Esophagus squamous epithelium (tissue), 5 donors: Measurements from ENCODE around the gene MAP2K3. TPM values are rescaled to one million over a fixed set of nuclear protein-coding genes. Genes with fewer than 3 reads are reported as not detected.

Source experiments
- DNase-seq: peaks from one replicate; lab custom pipeline; 2025; lab: John Stamatoyannopoulos, UW
- H3K27ac ChIP-seq, 4 donors: fragments of 200-600 bp; sonication (generic); one replicate each; pipeline ENCODE4 v1.5.1; 2016 to 2019; ENCODE audit warnings: mild to moderate bottlenecking in 1 of 4
- H3K27me3 ChIP-seq, 4 donors: fragments of 200-600 bp; sonication (generic); 1 replicate in 3 of 4; 2 replicates in 1 of 4; pipeline versions ENCODE4 v1.5.1 to v1.6.0; 2017 to 2021; ENCODE audit warnings: antibody characterized with exemption in 1 of 4
- H3K36me3 ChIP-seq, 3 donors: fragments of 200-600 bp; sonication (generic); one replicate each; pipeline ENCODE4 v1.5.1; 2016 to 2019
- H3K4me1 ChIP-seq, 3 donors: fragments of 200-600 bp; sonication (generic); one replicate each; pipeline ENCODE4 v1.5.1; 2017 to 2019
- H3K4me3 ChIP-seq, 4 donors: fragments of 200-600 bp; sonication (generic); 1 replicate in 3 of 4; 2 replicates in 1 of 4; pipeline ENCODE4 v1.5.1; 2016 to 2019; ENCODE audit warnings: mild to moderate bottlenecking in 2 of 4, moderate library complexity in 1 of 4
- H3K9me3 ChIP-seq, 3 donors: fragments of 200-600 bp; sonication (generic); one replicate each; pipeline ENCODE4 v1.5.1; 2016 to 2019
- POLR2A ChIP-seq, 4 donors: fragments of 450-650 bp; IDR thresholded peaks; one replicate each; pipeline ENCODE4 v1.6.1; 2017; ENCODE audit warnings: antibody characterized with exemption in 4 of 4, mild to moderate bottlenecking in 4 of 4, moderate library complexity in 3 of 4
- WGBS, 2 donors: methylation state at CpG; one replicate each; pipeline ENCODE4 v1.1.5; 2018; 5-methylcytosine and 5-hydroxymethylcytosine counted together
- intact Hi-C: fragments of 100-400 bp; cut with DNase I; formaldehyde crosslinking; loops from one replicate; pipeline ENCODE4 v1.15.0; 2022
- total RNA-seq, 4 donors: library from RNA; depleted of rRNA; stranded (reverse); fragments of >200 nt; gene quantifications; one replicate each; pipeline ENCODE4 v1.1.0, GENCODE V29; 2016
- TF ChIP-seq, protein P1 (sequence below), 6 experiments: fragments of 450-650 bp in 4 of 6; fragments of 200-600 bp in 2 of 6; sonication (generic) in 2 of 6; IDR thresholded peaks; one replicate each; pipeline ENCODE4 v1.5.1; 2016 to 2019; ENCODE audit warnings: antibody characterized with exemption in 6 of 6, mild to moderate bottlenecking in 4 of 6, moderate library complexity in 4 of 6
- donor health status: DM: yes; HTN: yes; CAD: no.

The MAP2K3 gene
- total RNA-seq, 4 donors from 2014 or later: 24.1 to 53.6 (median 38.4) TPM

DNA sequence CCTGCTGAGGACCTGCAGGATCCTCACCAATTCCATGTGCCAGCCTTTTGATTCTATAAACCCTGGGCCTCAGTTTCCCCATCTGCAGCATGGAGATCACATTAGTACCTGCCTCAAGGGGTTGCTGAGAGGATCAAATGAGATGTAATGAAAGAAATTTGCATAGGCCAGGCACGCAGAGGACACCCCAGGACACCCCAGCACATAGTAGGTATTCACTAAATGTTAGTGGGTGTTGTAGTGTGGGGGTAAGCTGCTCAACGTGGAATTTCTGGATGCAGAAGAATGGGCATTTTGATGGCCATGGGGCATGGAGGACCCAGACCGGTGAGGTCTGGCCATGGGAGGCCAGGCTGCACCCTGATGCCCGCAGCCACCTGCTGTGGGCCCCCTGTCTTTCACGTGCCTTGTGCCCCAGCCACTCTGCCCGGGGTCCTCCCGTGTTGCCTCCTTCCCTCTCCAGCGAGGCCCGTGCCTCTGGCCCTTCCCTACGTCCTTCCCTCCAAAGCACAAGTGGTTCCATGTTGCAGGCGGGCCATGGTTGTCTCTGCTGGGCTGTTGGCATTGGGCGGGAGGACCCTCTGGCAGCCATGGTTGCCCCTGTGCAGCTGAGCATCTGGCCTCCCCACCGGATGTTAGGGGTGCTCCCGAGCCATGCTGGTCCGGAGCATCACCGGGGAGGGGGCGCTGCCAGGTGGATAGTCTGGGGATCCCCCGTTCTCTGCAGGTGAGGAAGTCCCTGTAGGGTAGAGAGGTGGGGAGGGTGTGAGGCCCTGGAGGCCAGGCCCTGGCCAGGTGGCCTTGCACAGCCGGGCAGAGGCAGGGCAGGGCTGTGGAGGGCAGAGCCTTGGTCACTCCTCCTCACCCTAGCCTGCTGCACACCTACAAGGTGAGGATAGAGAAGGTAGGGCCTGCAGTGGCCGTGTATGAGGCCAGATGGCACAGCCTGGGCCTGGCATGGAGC, 8.6 kb downstream of the MAP2K3 start:
- 78 to 79% methylated on average over 14 to 17 of the region's 20 CpGs for WGBS, 2 donors

DNA sequence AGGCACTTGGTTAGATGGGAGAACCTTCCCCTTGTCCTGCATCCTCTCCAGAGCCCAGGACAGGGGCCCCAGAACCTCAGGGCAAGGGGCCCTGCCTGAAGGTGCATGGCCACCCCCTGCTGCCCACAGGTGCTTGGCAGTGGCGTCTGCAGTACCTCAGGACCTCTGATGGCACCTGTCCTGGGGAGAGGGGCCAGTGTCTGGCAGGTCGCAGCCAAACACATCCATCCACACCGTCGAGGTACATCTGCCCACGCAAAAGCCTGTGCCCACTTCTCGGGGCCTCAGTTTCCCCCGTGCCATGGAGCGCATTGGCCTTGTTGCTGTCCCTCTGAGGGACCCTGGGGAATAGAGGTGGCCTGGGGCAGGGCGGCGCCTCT, 9.3 kb downstream of the MAP2K3 start:
- 70 to 78% methylated on average over 1 to 7 of the region's 10 CpGs for WGBS, 2 donors
- Histone ChIP-seq H3K36me3 (peaks cover 0 to 41% (median 5%) of the 10 kb centered on the region in 3 donors), H3K27me3 (peaks cover 0 to 5% (median 0%) of the 10 kb centered on the region in 4 donors), H3K4me3 (no peak overlapping the region), H3K4me1 (peaks cover 14 to 64% (median 26%) of the 10 kb centered on the region in 3 donors), H3K27ac (no peak overlapping the region), H3K9me3 (no peaks in the 10 kb centered on the region)
- intact Hi-C loops: loop anchor here (10.0 kb wide), 1 partner anchor 1231 kb away; no protein-coding TSS in a partner anchor
- DNase-seq: no peak
- TF ChIP-seq, protein P1, sequence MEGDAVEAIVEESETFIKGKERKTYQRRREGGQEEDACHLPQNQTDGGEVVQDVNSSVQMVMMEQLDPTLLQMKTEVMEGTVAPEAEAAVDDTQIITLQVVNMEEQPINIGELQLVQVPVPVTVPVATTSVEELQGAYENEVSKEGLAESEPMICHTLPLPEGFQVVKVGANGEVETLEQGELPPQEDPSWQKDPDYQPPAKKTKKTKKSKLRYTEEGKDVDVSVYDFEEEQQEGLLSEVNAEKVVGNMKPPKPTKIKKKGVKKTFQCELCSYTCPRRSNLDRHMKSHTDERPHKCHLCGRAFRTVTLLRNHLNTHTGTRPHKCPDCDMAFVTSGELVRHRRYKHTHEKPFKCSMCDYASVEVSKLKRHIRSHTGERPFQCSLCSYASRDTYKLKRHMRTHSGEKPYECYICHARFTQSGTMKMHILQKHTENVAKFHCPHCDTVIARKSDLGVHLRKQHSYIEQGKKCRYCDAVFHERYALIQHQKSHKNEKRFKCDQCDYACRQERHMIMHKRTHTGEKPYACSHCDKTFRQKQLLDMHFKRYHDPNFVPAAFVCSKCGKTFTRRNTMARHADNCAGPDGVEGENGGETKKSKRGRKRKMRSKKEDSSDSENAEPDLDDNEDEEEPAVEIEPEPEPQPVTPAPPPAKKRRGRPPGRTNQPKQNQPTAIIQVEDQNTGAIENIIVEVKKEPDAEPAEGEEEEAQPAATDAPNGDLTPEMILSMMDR (IDR thresholded peaks at IDR 0.05): no peak
- TF ChIP-seq POLR2A (IDR thresholded peaks at IDR 0.05): no peak

More for the DNA sequence above, 8.6 kb downstream of the MAP2K3 start:
- intact Hi-C loops: loop anchor here (10.0 kb wide), 1 partner anchor 1232 kb away; no protein-coding TSS in a partner anchor
- peaks cover 0 to 35% (median 0%) of the 10 kb centered on the region in 3 donors for H3K36me3 ChIP-seq
- H3K27me3 ChIP-seq: peaks cover 0 to 5% (median 0%) of the 10 kb centered on the region in 4 donors
- no peak for TF ChIP-seq POLR2A (IDR thresholded peaks at IDR 0.05)
- TF ChIP-seq, protein P1 (IDR thresholded peaks at IDR 0.05): no peak
- no peak for DNase-seq
- no peak overlapping the region for H3K27ac ChIP-seq
- H3K4me3 ChIP-seq: no peak overlapping the region
- H3K9me3 ChIP-seq: no peaks in the 10 kb centered on the region
- peaks cover 21 to 70% (median 33%) of the 10 kb centered on the region in 3 donors for H3K4me1 ChIP-seq

DNA sequence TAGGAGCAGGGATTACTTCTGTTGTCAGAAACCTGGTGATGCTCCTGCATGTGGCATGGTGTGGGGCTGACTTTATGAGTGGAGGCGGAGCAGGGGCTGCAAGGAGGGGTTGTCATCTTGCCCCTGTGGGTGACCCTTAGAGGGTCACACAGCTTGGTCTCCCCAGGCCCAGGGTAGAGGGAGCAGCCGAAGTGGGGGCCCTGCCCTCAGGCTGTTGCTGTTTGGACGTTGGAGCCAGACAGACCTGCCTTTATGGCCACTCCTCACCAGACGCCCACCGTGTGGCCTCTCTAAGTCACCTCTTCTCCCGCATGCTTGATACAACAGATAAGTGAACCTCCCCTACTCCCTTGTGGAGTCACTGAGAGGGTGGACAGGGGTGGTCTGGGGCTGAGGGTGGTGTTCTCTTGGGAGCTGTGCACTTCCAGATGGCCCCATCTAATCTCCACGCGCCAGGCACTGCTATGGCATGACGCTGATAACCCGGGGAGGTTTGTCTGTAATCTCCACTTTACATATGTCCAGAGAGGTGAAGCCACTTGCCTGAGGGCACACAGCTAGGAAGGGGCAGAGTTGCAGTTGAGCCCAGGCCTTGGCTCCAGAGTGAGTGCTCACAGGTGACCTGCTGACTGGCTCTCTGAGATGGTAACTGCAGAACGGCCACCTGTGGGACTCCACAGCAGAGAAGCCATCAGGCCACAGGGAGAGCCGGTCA, 10.0 kb downstream of the MAP2K3 start:
- Histone ChIP-seq H3K4me3 (no peak overlapping the region), H3K9me3 (no peaks in the 10 kb centered on the region), H3K27me3 (peaks cover 0 to 5% (median 0%) of the 10 kb centered on the region in 4 donors), H3K4me1 (peaks cover 7 to 57% (median 19%) of the 10 kb centered on the region in 3 donors), H3K36me3 (peaks cover 0 to 48% (median 11%) of the 10 kb centered on the region in 3 donors), H3K27ac (no peak overlapping the region)
- TF ChIP-seq, protein P1 (IDR thresholded peaks at IDR 0.05): no peak
- no peak for TF ChIP-seq POLR2A (IDR thresholded peaks at IDR 0.05)
- no peak for DNase-seq
- WGBS, 2 donors: 60 to 68% methylated on average over 10 to 11 of the region's 12 CpGs
- intact Hi-C loops: loop anchor here (10.0 kb wide), 1 partner anchor 1230 kb away; no protein-coding TSS in a partner anchor

DNA sequence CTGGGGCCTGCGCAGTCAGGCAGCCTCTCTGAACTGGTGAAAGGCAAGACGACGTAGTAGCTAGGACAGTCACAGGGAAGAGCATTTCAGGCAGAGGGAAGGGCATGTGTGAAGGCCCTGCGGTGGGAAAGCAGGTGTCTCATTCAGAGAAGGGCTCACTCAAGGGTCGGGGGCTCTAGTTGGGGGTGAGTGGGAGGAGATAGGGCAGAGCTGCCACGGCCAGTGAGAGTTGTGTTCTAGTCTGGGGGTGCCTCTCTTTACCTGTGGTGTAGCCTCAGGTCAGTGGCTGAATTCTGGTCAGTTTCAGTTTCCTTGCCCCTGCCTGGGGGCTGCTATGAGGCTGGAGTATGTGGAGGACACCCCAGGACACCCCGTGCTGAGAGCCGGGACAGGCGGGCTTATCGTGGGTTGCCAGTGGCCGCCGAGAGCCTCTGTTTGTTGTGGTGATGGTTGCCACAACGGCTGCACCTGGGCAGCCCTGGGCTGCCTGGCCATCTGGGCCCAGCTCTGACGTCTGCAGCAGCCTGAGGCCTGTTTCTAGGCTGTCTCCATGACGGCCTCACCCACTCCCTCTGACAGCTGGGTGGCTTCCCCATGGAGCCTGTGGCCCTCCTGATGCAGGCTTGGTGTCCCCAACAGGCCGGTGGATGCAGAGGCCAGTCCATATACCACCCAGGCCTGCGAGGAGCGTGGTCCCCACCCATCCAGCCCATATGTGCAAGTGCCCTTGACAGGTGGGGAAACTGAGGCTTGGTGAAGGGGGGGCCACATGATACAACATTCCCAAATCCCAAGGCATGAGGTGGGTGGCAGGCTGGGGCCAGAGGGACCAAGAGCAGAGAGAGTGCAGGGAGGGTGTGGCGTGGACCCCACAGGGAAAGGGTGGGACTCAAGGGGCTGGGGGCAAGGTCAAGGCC, 10.8 kb downstream of the MAP2K3 start:
- H3K27me3 ChIP-seq: peaks cover 0 to 3% (median 0%) of the 10 kb centered on the region in 4 donors
- H3K4me1 ChIP-seq: peaks cover 0 to 49% (median 11%) of the 10 kb centered on the region in 3 donors
- intact Hi-C loops: loop anchor here (10.0 kb wide), 1 partner anchor 1230 kb away; no protein-coding TSS in a partner anchor
- TF ChIP-seq POLR2A (IDR thresholded peaks at IDR 0.05): no peak
- TF ChIP-seq, protein P1 (IDR thresholded peaks at IDR 0.05): no peak
- H3K4me3 ChIP-seq: no peak overlapping the region
- peaks cover 4 to 56% (median 15%) of the 10 kb centered on the region in 3 donors for H3K36me3 ChIP-seq
- no peaks in the 10 kb centered on the region for H3K9me3 ChIP-seq
- DNase-seq: no peak
- no peak overlapping the region for H3K27ac ChIP-seq
- 66 to 69% methylated on average over 10 to 19 of the region's 19 CpGs for WGBS, 2 donors
